ENCODE data around the gene PEAK3.

- no peak for TF ChIP-seq POLR2A (IDR thresholded peaks at IDR 0.05; ENCODE audit: low read depth, low read length)
- no peak for TF ChIP-seq POLR2AphosphoS5 (IDR thresholded peaks at IDR 0.05; ENCODE audit: low read depth, low read length)
- no peak for TF ChIP-seq TAF1 (IDR thresholded peaks at IDR 0.05; ENCODE audit: low read depth, low read length)
- no peak for TF ChIP-seq SPI1 (IDR thresholded peaks at IDR 0.05; ENCODE audit: low read depth, low read length)
- TF ChIP-seq PAX5 (IDR thresholded peaks at IDR 0.05; ENCODE audit: insufficient read depth, low read length, severe bottlenecking), result no peak
These were observed 39.7 kb upstream of the PEAK3 start for GRCh38 chr19:2321565-2322283.

Data from GM12891 (cell line).